ENCODE results near the gene CS.
"Not testable (repeated sequence)": the region's sequence is repeated elsewhere in the genome, so short reads cannot be mapped to it uniquely, and the experiment has no call there.

Gene CS

GRCh38 chr12:56317675-56318074 is 17.5 kb upstream of the CS start:
- DNase-seq: no peak

- peak; percentile 96 for DNase-seq
Observed at GRCh38 chr12:56315622-56316473, 15.7 kb upstream of the CS start, which contains the start of gene CNPY2. CNPY2 (minus strand) TSS chr12:56315988; CDS start chr12:56315217, 771 bp downstream.

GRCh38 chr12:56315249-56315621 is 15.1 kb upstream of the CS start:
- DNase-seq: no peak

- no peak for DNase-seq
Observed at GRCh38 chr12:56311003-56311402, 10.9 kb upstream of the CS start.

GRCh38 chr12:56308714-56309113 is 8.6 kb upstream of the CS start:
- DNase-seq: no peak

- no peak for DNase-seq
Observed at GRCh38 chr12:56307221-56307965, 7.3 kb upstream of the CS start.

- DNase-seq: no peak
Observed at GRCh38 chr12:56304872-56305590, 4.9 kb upstream of the CS start.

GRCh38 chr12:56304276-56304675 is 4.1 kb upstream of the CS start:
- no peak for DNase-seq

GRCh38 chr12:56300644-56301464 is 724 bp upstream of the CS start:
- no peak for DNase-seq

- DNase-seq: peak; percentile 56
Observed at GRCh38 chr12:56299308-56299852, 750 bp downstream of the CS start.

GRCh38 chr12:56298828-56299227 is 1.3 kb downstream of the CS start:
- DNase-seq: no peak

- DNase-seq: no peak
Observed at GRCh38 chr12:56297400-56297799, 2.7 kb downstream of the CS start.

- no peak for DNase-seq
Observed at GRCh38 chr12:56296295-56296694, 3.8 kb downstream of the CS start.

- DNase-seq: no peak
Observed at GRCh38 chr12:56293795-56294194, 6.3 kb downstream of the CS start.

- no peak for DNase-seq
Observed at GRCh38 chr12:56288705-56289387, 11.3 kb downstream of the CS start.

- DNase-seq: no peak
Observed at GRCh38 chr12:56286044-56286830, 13.9 kb downstream of the CS start.

GRCh38 chr12:56284263-56284662 is 15.9 kb downstream of the CS start:
- not testable (repeated sequence) for DNase-seq

- DNase-seq: no peak
Observed at GRCh38 chr12:56282579-56282978, 17.6 kb downstream of the CS start.

GRCh38 chr12:56282030-56282429 is 18.1 kb downstream of the CS start:
- no peak for DNase-seq

GRCh38 chr12:56280849-56281248 is 19.3 kb downstream of the CS start:
- DNase-seq: no peak

GRCh38 chr12:56278905-56279304 is 21.2 kb downstream of the CS start:
- no peak for DNase-seq
